CD4-positive, alpha-beta T cell (primary cell): ENCODE results near the gene LPCAT3. TPM values are rescaled to one million over a fixed set of nuclear protein-coding genes. Genes with fewer than 3 reads are reported as not detected.

ENCODE experiments used
- ATAC-seq: fragments of 200-7000 bp; cut with Tn5 transposase; one replicate; pipeline ENCODE4 v1.10.0; 2022; ENCODE audit warnings: mild to moderate bottlenecking; ENCODE audit not compliant: poor library complexity
- CTCF ChIA-PET: fragments of 350-600 bp; sonication (Branson Sonifier 250); formaldehyde crosslinking; loops from one replicate; lab custom pipeline; 2021; ENCODE audit warnings: antibody characterized with exemption, inconsistent platforms; lab: Charles Lee
- POLR2A ChIA-PET: fragments of 350-600 bp; sonication (Branson Sonifier 250); formaldehyde crosslinking; loops from one replicate; lab custom pipeline; 2021; ENCODE audit warnings: antibody characterized with exemption, inconsistent platforms; lab: Charles Lee
- DNase-seq, 14 experiments: peaks; one replicate each; pipeline ENCODE4 v3.0.0-alpha.2; 2013 to 2020; ENCODE audit warnings: mixed read lengths in 2 of 14
- H3K27ac ChIP-seq, 2 donors: one replicate each; pipeline versions ENCODE4 v1.5.1 to v1.7.0; 2013; ENCODE audit warnings: low read length in 2 of 2, low read depth in 1 of 2, mild to moderate bottlenecking in 1 of 2
- H3K27me3 ChIP-seq, 2 experiments: 1 replicate in 1 of 2; 2 replicates in 1 of 2; pipeline versions ENCODE4 v1.6.1 to v1.7.0; 2013; ENCODE audit warnings: low read length in 2 of 2, control low read depth in 1 of 2, mild to moderate bottlenecking in 1 of 2, moderate library complexity in 1 of 2; ENCODE audit not compliant: insufficient read depth in 2 of 2, control insufficient read depth in 1 of 2
- H3K36me3 ChIP-seq: one replicate; pipeline ENCODE4 v1.6.1; 2013; ENCODE audit warnings: low read length, control low read depth; ENCODE audit not compliant: insufficient read depth
- H3K4me1 ChIP-seq: one replicate; pipeline ENCODE4 v1.6.1; 2013; ENCODE audit warnings: low read length, control low read depth; ENCODE audit not compliant: insufficient read depth
- H3K4me3 ChIP-seq: one replicate; pipeline ENCODE4 v1.5.1; 2013; ENCODE audit warnings: mild to moderate bottlenecking, low read length, moderate library complexity
- H3K9me3 ChIP-seq, 2 experiments: 1 replicate in 1 of 2; 2 replicates in 1 of 2; pipeline versions ENCODE4 v1.6.1 to v1.7.0; 2013; ENCODE audit warnings: low read length in 2 of 2, mild to moderate bottlenecking in 2 of 2, control low read depth in 1 of 2, moderate library complexity in 1 of 2; ENCODE audit not compliant: control insufficient read depth in 1 of 2, insufficient read depth in 1 of 2
- H3K27ac Mint-ChIP-seq: one replicate; pipeline ENCODE4 v1.8.0; 2020; ENCODE audit warnings: mixed read lengths
- H3K27me3 Mint-ChIP-seq: one replicate; pipeline ENCODE4 v1.8.0; 2021; ENCODE audit warnings: mixed read lengths
- H3K36me3 Mint-ChIP-seq: one replicate; pipeline ENCODE4 v1.8.0; 2021; ENCODE audit warnings: low read depth, mixed read lengths
- H3K4me1 Mint-ChIP-seq: one replicate; pipeline ENCODE4 v1.8.0; 2021; ENCODE audit warnings: low read depth, mixed read lengths
- H3K4me3 Mint-ChIP-seq: one replicate; pipeline ENCODE4 v1.8.0; 2020; ENCODE audit warnings: mild to moderate bottlenecking, mixed read lengths
- H3K9me3 Mint-ChIP-seq: one replicate; pipeline ENCODE4 v1.8.0; 2020; ENCODE audit warnings: mixed read lengths
- intact Hi-C, 2 experiments: fragments of 100-400 bp; cut with DNase I in 1 of 2; cut with micrococcal nuclease in 1 of 2; formaldehyde crosslinking; loops; one replicate each; pipeline versions ENCODE4 v1.15.1 to v1.9.0; 2023 to 2025; cut with DNase I, micrococcal nuclease
- total RNA-seq, 174 experiments: library from RNA in 2 of 174; stranded (reverse) in 2 of 174; gene quantifications; one replicate each; pipeline ENCODE4 v1.2.3 and lab custom pipeline; 2021 to 2026
- TF ChIP-seq, protein P1 (sequence below): fragments of 200-600 bp; IDR thresholded peaks from one replicate; pipeline ENCODE4 v1.8.0; 2022; ENCODE audit warnings: antibody characterized with exemption, mild to moderate bottlenecking

The LPCAT3 gene
- total RNA-seq, 2 experiments from 2014 or later: 11.8 to 14.8 TPM

DNA sequence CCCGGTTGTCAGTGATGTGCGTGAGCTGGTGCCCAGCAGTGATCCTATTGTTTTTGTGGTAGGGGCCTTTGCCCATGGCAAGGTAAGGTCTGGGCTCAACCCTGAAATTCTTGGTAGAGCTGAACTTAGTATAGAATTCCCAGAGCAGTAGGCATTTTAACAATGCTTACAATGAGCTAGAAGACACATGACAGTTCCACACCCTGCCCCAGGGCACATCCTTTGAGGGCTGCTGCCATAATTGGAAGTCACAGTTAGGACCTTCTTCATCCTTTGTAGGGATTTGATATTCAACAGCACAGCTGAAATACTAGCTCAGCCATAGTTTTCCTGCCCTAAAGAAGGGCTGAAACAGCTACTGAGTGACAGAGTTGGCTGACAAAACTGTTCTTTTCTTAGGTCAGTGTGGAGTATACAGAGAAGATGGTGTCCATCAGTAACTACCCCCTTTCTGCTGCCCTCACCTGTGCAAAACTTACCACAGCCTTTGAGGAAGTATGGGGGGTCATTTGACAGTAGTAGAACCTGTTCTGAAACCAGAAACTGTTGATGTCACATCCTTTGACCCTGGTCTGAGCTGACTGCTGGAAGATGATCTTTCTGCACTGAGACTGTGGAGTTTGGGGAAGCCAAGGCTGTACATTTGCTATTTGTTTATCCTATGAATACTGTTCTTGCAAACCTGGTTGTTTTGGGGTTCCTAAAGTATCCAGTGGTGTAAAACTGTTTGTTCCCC lies 42.8 kb downstream of the LPCAT3 start:
- no peak overlapping the region for H3K4me3 ChIP-seq
- no peak overlapping the region for H3K27ac ChIP-seq
- Mint-ChIP-seq H3K9me3 (no peaks in the 10 kb centered on the region), H3K27ac (no peak overlapping the region), H3K4me1 (peaks cover 23% of the 10 kb centered on the region), H3K4me3 (no peak overlapping the region), H3K27me3 (no peaks in the 10 kb centered on the region), H3K36me3 (peaks cover 81% of the 10 kb centered on the region)
- CTCF ChIA-PET: interaction anchor here (1.5 to 1.7 kb wide), 3 partner anchors 31 to 43 kb away, joined by 4 to 5 read pairs (median 4); partner anchors contain the start of gene LPCAT3
- TF ChIP-seq, protein P1, sequence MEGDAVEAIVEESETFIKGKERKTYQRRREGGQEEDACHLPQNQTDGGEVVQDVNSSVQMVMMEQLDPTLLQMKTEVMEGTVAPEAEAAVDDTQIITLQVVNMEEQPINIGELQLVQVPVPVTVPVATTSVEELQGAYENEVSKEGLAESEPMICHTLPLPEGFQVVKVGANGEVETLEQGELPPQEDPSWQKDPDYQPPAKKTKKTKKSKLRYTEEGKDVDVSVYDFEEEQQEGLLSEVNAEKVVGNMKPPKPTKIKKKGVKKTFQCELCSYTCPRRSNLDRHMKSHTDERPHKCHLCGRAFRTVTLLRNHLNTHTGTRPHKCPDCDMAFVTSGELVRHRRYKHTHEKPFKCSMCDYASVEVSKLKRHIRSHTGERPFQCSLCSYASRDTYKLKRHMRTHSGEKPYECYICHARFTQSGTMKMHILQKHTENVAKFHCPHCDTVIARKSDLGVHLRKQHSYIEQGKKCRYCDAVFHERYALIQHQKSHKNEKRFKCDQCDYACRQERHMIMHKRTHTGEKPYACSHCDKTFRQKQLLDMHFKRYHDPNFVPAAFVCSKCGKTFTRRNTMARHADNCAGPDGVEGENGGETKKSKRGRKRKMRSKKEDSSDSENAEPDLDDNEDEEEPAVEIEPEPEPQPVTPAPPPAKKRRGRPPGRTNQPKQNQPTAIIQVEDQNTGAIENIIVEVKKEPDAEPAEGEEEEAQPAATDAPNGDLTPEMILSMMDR: no peak
- no peak for DNase-seq
- H3K4me1 ChIP-seq: peaks cover 17% of the 10 kb centered on the region
- no peaks in the 10 kb centered on the region for H3K9me3 ChIP-seq
- POLR2A ChIA-PET: interaction anchor here (0.9 to 1.6 kb wide), 4 partner anchors 32 to 133 kb away, joined by 3 to 5 read pairs (median 3); partner anchors contain the start of genes C12orf57, C1RL, LPCAT3 and RNU7-1
- ATAC-seq: no peak
- peaks cover 72% of the 10 kb centered on the region for H3K36me3 ChIP-seq
- no peaks in the 10 kb centered on the region for H3K27me3 ChIP-seq
- intact Hi-C loops: loop anchor here in 1 of 2 experiments (5.0 kb wide), 1 partner anchor 117 kb away; the partner anchor contains the start of gene C1R

DNA sequence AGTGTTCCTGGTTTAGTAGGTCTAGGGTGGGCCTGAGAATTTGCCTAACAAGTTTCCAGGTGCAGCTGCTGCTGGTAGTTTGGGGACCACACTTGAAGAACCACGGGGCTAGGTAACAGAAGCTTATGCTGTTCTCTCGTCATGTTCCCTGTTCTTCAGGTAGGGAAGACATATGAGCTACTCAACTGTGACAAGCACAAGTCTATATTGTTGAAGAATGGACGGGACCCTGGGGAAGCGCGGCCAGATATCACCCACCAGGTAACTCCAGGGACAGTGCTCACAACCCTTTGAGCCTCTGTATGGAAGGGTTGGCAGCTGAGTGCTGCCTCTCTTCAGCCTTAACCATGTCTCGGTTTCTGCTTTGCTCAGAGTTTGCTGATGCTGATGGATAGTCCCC lies 44.1 kb downstream of the LPCAT3 start:
- no peak overlapping the region for H3K27ac ChIP-seq
- H3K4me3 Mint-ChIP-seq: no peak overlapping the region
- intact Hi-C loops: loop anchor here (5.0 kb wide), 2 partner anchors 37 to 122 kb away; partner anchors contain the start of genes CDCA3 (in 2 of the 2) and USP5 (in 2 of the 2)
- no peaks in the 10 kb centered on the region for H3K9me3 Mint-ChIP-seq
- ATAC-seq (no peak), DNase-seq (no peak)
- peaks cover 28% of the 10 kb centered on the region for H3K4me1 ChIP-seq
- TF ChIP-seq, protein P1: no peak
- H3K27me3 Mint-ChIP-seq: no peaks in the 10 kb centered on the region
- no peaks in the 10 kb centered on the region for H3K9me3 ChIP-seq
- H3K27me3 ChIP-seq: no peaks in the 10 kb centered on the region
- ChIA-PET CTCF (interaction anchor here (0.7 to 1.7 kb wide), 4 partner anchors 9 to 44 kb away, joined by 3 to 4 read pairs (median 4); partner anchors contain the start of gene LPCAT3), POLR2A (interaction anchor here (1.0 to 1.6 kb wide), 2 partner anchors 30 to 44 kb away, joined by 3 to 5 read pairs; partner anchors contain the start of genes C12orf57, LPCAT3 and RNU7-1)
- peaks cover 61% of the 10 kb centered on the region for H3K36me3 ChIP-seq
- no peak overlapping the region for H3K4me3 ChIP-seq
- H3K27ac Mint-ChIP-seq: no peak overlapping the region
- peaks cover 32% of the 10 kb centered on the region for H3K4me1 Mint-ChIP-seq
- H3K36me3 Mint-ChIP-seq: peaks cover 76% of the 10 kb centered on the region

DNA sequence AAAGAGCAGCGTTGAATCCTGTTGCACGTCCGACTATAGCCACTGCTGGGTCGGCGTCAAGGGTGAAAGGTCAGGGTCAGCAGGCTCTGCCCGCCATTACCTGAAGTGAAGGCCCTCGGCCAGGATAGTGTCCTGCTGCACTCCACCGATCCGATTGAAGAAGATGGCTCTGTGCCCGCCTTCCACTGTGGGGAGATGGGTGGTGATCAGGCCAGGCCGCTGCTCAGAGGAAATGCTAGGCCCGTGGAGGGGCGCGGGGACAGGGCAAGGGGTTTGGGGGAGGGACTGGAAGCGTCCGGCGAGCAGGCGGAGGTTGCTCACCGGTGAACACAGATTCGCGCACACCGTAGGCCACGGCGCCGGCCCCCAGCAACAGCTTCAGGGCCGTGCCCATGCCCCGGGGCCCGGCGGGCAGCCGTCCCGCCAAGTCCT lies 48.2 kb downstream of the LPCAT3 start:
- Mint-ChIP-seq H3K36me3 (peaks cover 74% of the 10 kb centered on the region), H3K27ac (peak overlapping the region; percentile 90), H3K4me1 (peaks cover 42% of the 10 kb centered on the region), H3K9me3 (no peaks in the 10 kb centered on the region), H3K4me3 (peak overlapping the region; percentile 100), H3K27me3 (no peaks in the 10 kb centered on the region)
- ChIA-PET CTCF (interaction anchor here (1.4 to 2.9 kb wide), 2 partner anchors 25 to 32 kb away, joined by 6 to 14 read pairs; no protein-coding TSS in a partner anchor), POLR2A (interaction anchor here (0.6 to 4.8 kb wide), 4 partner anchors 25 to 281 kb away, joined by 3 to 80 read pairs (median 14); partner anchors contain the start of genes C12orf57, RNU7-1 and ZNF384)
- intact Hi-C loops: loop anchor here (1.0 to 5.0 kb wide), 8 partner anchors 26 to 281 kb away; partner anchors contain the start of genes CDCA3 (in 2 of the 2), LPCAT3 (in 2 of the 2), USP5 (in 2 of the 2) and C12orf57 (in 1 of the 2)
- H3K9me3 ChIP-seq: no peaks in the 10 kb centered on the region
- ATAC-seq: peak; percentile 8
- TF ChIP-seq, protein P1: no peak
- H3K4me3 ChIP-seq: peak overlapping the region; percentile 99
- peaks cover 60% of the 10 kb centered on the region for H3K36me3 ChIP-seq
- peaks cover 41% of the 10 kb centered on the region for H3K4me1 ChIP-seq
- DNase-seq: no peak
- H3K27ac ChIP-seq: peak overlapping the region; percentile 89 to 93
- H3K27me3 ChIP-seq: no peaks in the 10 kb centered on the region
